Ascending aorta (tissue), 2 donors: ENCODE measurements around the gene CALHM5. TPM values are rescaled to one million over a fixed set of nuclear protein-coding genes. Genes with fewer than 3 reads are reported as not detected.

Experiments
- DNase-seq, 2 donors: peaks; one replicate each; pipeline ENCODE4 v3.0.0-alpha.2; 2019; ENCODE audit warnings: low spot score in 2 of 2
- H3K27ac ChIP-seq, 2 donors: fragments of 200-600 bp; sonication (generic); one replicate each; pipeline ENCODE4 v1.5.1; 2016 to 2017; ENCODE audit warnings: mild to moderate bottlenecking in 1 of 2
- H3K27me3 ChIP-seq: fragments of 200-600 bp; sonication (generic); one replicate; pipeline ENCODE4 v1.5.1; 2017
- H3K36me3 ChIP-seq, 2 donors: fragments of 200-600 bp; sonication (generic); one replicate each; pipeline ENCODE4 v1.5.1; 2016
- H3K4me1 ChIP-seq, 2 donors: fragments of 200-600 bp; sonication (generic); one replicate each; pipeline ENCODE4 v1.5.1; 2016 to 2017; ENCODE audit warnings: mild to moderate bottlenecking in 1 of 2
- H3K4me3 ChIP-seq, 2 donors: fragments of 200-600 bp; sonication (generic); one replicate each; pipeline ENCODE4 v1.5.1; 2016 to 2017; ENCODE audit warnings: mild to moderate bottlenecking in 1 of 2
- H3K9me3 ChIP-seq, 2 donors: fragments of 200-600 bp; sonication (generic); one replicate each; pipeline ENCODE4 v1.5.1; 2016
- CTCF ChIP-seq, 3 experiments: fragments of 200-600 bp in 2 of 3; fragments of 450-650 bp in 1 of 3; sonication (generic) in 2 of 3; IDR thresholded peaks; one replicate each; pipeline ENCODE4 v1.5.1; 2016 to 2019; ENCODE audit warnings: antibody characterized with exemption in 3 of 3, mild to moderate bottlenecking in 1 of 3, moderate library complexity in 1 of 3
- intact Hi-C: fragments of 100-400 bp; cut with DNase I; formaldehyde crosslinking; loops from one replicate; pipeline ENCODE4 v1.15.1; 2023
- total RNA-seq: library from RNA; depleted of rRNA; stranded (reverse); fragments of >200 nt; gene quantifications from one replicate; pipeline ENCODE4 v1.1.0, GENCODE V29; 2016

The CALHM5 gene
- total RNA-seq, 1 donor from 2014 or later, result 3.4 TPM

- H3K4me3 ChIP-seq, result no peak overlapping the region
- H3K27ac ChIP-seq, result no peak overlapping the region
- H3K9me3 ChIP-seq, result no peaks in the 10 kb centered on the region
- no peaks in the 10 kb centered on the region for H3K36me3 ChIP-seq
- H3K4me1 ChIP-seq, result peaks cover 0 to 2% of the 10 kb centered on the region in 2 donors
- no peaks in the 10 kb centered on the region for H3K27me3 ChIP-seq
- TF ChIP-seq CTCF (IDR thresholded peaks at IDR 0.05), result no peak
- no peak for DNase-seq
- intact Hi-C loops, result loop anchor here (5.0 kb wide), 2 partner anchors 83 to 158 kb away; partner anchors contain the start of gene DSE
These were observed 19.0 kb downstream of the CALHM5 start for GRCh38 chr6:116530436-116530835.

GRCh38 chr6:116531675-116532570 lies 20.5 kb downstream of the CALHM5 start:
- Histone ChIP-seq H3K4me3 (no peak overlapping the region), H3K9me3 (no peaks in the 10 kb centered on the region), H3K27me3 (no peaks in the 10 kb centered on the region), H3K4me1 (peaks cover 0 to 2% of the 10 kb centered on the region in 2 donors), H3K36me3 (no peaks in the 10 kb centered on the region), H3K27ac (no peak overlapping the region)
- intact Hi-C loops, result loop anchor here (1.0 to 5.0 kb wide), 4 partner anchors 21 to 245 kb away; partner anchors contain the start of genes CALHM5 and DSE
- TF ChIP-seq CTCF (IDR thresholded peaks at IDR 0.05), result peak; percentile 68 to 75 (median 73)
- peak in 1 of 2 donors; percentile 81 for DNase-seq

DNA sequence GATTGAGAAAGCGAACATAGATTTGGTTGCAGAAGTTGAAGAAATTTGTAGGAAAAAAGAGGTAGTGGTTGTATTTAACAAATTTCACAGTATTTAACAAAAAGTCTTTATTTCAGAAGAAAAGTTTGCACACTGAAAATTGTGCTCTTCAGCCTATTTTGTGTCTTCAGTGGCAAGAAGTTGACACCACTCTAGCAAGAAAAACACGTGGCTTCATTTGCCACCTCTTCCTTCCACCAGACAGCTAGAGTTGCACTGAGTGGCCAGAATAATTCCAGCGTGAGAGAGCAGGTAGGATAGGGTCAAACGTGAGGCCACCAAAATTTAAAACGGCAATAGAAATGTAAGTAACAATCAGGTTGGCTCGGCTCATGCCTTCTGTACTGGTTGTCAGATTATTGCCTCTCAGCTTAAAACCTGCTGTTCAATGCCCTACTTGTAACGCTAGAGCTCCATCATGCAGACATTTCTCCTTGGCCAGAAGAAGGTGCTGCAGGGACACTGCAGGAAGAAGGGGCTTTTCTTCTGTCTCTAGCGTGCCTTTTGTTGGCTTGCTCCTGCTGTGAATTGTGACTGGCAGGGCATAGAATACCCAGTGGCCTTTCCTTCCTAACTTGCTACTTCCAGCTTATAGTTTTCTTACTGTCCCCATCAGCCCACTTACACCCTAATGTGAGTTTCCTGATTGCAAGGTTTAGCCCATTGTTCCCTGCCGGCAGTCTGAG lies 22.0 kb downstream of the CALHM5 start:
- no peak for TF ChIP-seq CTCF (IDR thresholded peaks at IDR 0.05)
- no peak for DNase-seq
- Histone ChIP-seq H3K27me3 (no peaks in the 10 kb centered on the region), H3K4me1 (peaks cover 0 to 2% of the 10 kb centered on the region in 2 donors), H3K9me3 (no peaks in the 10 kb centered on the region), H3K36me3 (no peaks in the 10 kb centered on the region), H3K4me3 (no peak overlapping the region), H3K27ac (no peak overlapping the region)
- intact Hi-C loops, result loop anchor here (5.0 kb wide), 2 partner anchors 86 to 161 kb away; partner anchors contain the start of gene DSE

GRCh38 chr6:116535109-116535508 lies 23.7 kb downstream of the CALHM5 start:
- DNase-seq, result no peak
- intact Hi-C loops, result no loop called here
- Histone ChIP-seq H3K27ac (no peak overlapping the region), H3K4me3 (no peak overlapping the region), H3K9me3 (no peaks in the 10 kb centered on the region), H3K4me1 (no peaks in the 10 kb centered on the region), H3K36me3 (no peaks in the 10 kb centered on the region), H3K27me3 (no peaks in the 10 kb centered on the region)
- TF ChIP-seq CTCF (IDR thresholded peaks at IDR 0.05), result no peak

- Histone ChIP-seq H3K9me3 (no peaks in the 10 kb centered on the region), H3K4me1 (no peaks in the 10 kb centered on the region), H3K27ac (no peak overlapping the region), H3K36me3 (no peaks in the 10 kb centered on the region), H3K4me3 (no peak overlapping the region), H3K27me3 (no peaks in the 10 kb centered on the region)
- intact Hi-C loops, result loop anchor here (1.0 kb wide), 1 partner anchor 25 kb away; no protein-coding TSS in a partner anchor
- no peak for DNase-seq
- TF ChIP-seq CTCF (IDR thresholded peaks at IDR 0.05), result peak; percentile 31 to 70 (median 64)
These were observed 24.8 kb downstream of the CALHM5 start for GRCh38 chr6:116536216-116536621.
